ENCODE measurements around the gene SLC12A1. TPM values are rescaled to one million over a fixed set of nuclear protein-coding genes. Genes with fewer than 3 reads are reported as not detected.

Gene SLC12A1
- total and polyA plus RNA-seq, 2 experiments from 2014 or later, result 0.57 to 0.59 TPM

- Histone ChIP-seq H3K4me1 (ENCODE audit: insufficient read depth) (no peaks in the 10 kb centered on the region), H3K27me3 (ENCODE audit: insufficient read depth) (no peaks in the 10 kb centered on the region), H3K27ac (ENCODE audit: low read depth) (no peak overlapping the region), H2AFZ (no peak overlapping the region), H3K4me3 (no peak overlapping the region), H3K36me3 (ENCODE audit: insufficient read depth) (no peaks in the 10 kb centered on the region), H3F3A (replicated peaks; ENCODE audit: low read depth) (no peaks in the 10 kb centered on the region), H4K20me1 (replicated peaks; ENCODE audit: insufficient read depth) (no peaks in the 10 kb centered on the region), H3K9me2 (ENCODE audit: insufficient read depth) (no peaks in the 10 kb centered on the region), H3K4me2 (no peak overlapping the region), H3K79me2 (replicated peaks; ENCODE audit: insufficient read depth) (no peaks in the 10 kb centered on the region)
- no peak for ATAC-seq
- no peaks in the 10 kb centered on the region for H3K9me3 Mint-ChIP-seq
- DNase-seq (ENCODE audit: low spot score), result no peak
- H3K27ac Mint-ChIP-seq, result no peak overlapping the region
- TF ChIP-seq CREB1 (CRISPR knock-in tag; IDR thresholded peaks at IDR 0.05; ENCODE audit: low read depth), result no peak
- TF ChIP-seq NANOG (IDR thresholded peaks at IDR 0.05; ENCODE audit: borderline replicate concordance), result no peak
- TF ChIP-seq EZH2 (IDR thresholded peaks at IDR 0.05; ENCODE audit: low read depth, unreplicated experiment), result no peak
- no peak for TF ChIP-seq ZNF462 (CRISPR knock-in tag; IDR thresholded peaks at IDR 0.05)
- no peak for TF ChIP-seq REST (IDR thresholded peaks at IDR 0.05; ENCODE audit: unreplicated experiment)
- no peak for TF ChIP-seq STAT1 (IDR thresholded peaks at IDR 0.05; ENCODE audit: unreplicated experiment)
- TF ChIP-seq CTCF (conservative IDR thresholded peaks at IDR 0.05; ENCODE audit: low read depth in 2 of 2), result no peak
- no peak for TF ChIP-seq ZNF114 (CRISPR knock-in tag; IDR thresholded peaks at IDR 0.05)
- TF ChIP-seq EZH2phosphoT487 (IDR thresholded peaks at IDR 0.05; ENCODE audit: unreplicated experiment), result no peak
- TF ChIP-seq JUNB (IDR thresholded peaks at IDR 0.05; ENCODE audit: unreplicated experiment), result no peak
- no peak for TF ChIP-seq POLR2AphosphoS5 (IDR thresholded peaks at IDR 0.05; ENCODE audit: low read depth)
- TF ChIP-seq ETS1 (IDR thresholded peaks at IDR 0.05), result no peak
- no peak for TF ChIP-seq ZNF331 (CRISPR knock-in tag; IDR thresholded peaks at IDR 0.05; ENCODE audit: low read depth)
- peaks cover 2% of the 10 kb centered on the region for H3K27me3 Mint-ChIP-seq (ENCODE audit: insufficient read depth, low read depth, poor library complexity)
- no peak overlapping the region for H3K4me3 Mint-ChIP-seq
- no peaks in the 10 kb centered on the region for H3K36me3 Mint-ChIP-seq (ENCODE audit: low read depth)
- H3K4me1 Mint-ChIP-seq, result no peaks in the 10 kb centered on the region
Observed at GRCh38 chr15:48233246-48233645, 27.1 kb downstream of the SLC12A1 start.

All from GM23338 (cell line).